Hepatocyte (in vitro differentiated cells): ENCODE data around the gene ST3GAL2.

ENCODE experiments used
- CTCF ChIP-seq: fragments of 200-600 bp; sonication (generic); IDR thresholded peaks from 2 replicates; pipeline ENCODE4 v1.5.1; 2016; ENCODE audit warnings: antibody characterized with exemption, mild to moderate bottlenecking; ENCODE audit not compliant: poor library complexity
- EZH2 ChIP-seq: fragments of 200-600 bp; sonication (generic); IDR thresholded peaks from 2 replicates; pipeline ENCODE4 v1.6.1; 2016; ENCODE audit warnings: antibody characterized with exemption, mild to moderate bottlenecking, borderline replicate concordance

GRCh38 chr16:70364399-70364798 is 74.5 kb downstream of the ST3GAL2 start:
- no peak for TF ChIP-seq EZH2
- TF ChIP-seq CTCF = no peak
